Measurements from ENCODE around the gene TGFBR2. TPM values are rescaled to one million over a fixed set of nuclear protein-coding genes. Genes with fewer than 3 reads are reported as not detected.

TGFBR2 gene
- total and polyA plus RNA-seq, 2 of the 13 experiments (the other 11 are each of a cell fraction or from before 2014, with no cell fraction given), result 82.2 to 187 TPM

DNA sequence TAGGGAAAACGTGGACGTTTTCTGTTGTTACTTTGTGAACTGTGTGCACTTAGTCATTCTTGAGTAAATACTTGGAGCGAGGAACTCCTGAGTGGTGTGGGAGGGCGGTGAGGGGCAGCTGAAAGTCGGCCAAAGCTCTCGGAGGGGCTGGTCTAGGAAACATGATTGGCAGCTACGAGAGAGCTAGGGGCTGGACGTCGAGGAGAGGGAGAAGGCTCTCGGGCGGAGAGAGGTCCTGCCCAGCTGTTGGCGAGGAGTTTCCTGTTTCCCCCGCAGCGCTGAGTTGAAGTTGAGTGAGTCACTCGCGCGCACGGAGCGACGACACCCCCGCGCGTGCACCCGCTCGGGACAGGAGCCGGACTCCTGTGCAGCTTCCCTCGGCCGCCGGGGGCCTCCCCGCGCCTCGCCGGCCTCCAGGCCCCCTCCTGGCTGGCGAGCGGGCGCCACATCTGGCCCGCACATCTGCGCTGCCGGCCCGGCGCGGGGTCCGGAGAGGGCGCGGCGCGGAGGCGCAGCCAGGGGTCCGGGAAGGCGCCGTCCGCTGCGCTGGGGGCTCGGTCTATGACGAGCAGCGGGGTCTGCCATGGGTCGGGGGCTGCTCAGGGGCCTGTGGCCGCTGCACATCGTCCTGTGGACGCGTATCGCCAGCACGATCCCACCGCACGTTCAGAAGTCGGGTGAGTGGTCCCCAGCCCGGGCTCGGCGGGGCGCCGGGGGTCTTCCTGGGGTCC lies at the start of gene TGFBR2 (continued):
- TF ChIP-seq, protein P1, sequence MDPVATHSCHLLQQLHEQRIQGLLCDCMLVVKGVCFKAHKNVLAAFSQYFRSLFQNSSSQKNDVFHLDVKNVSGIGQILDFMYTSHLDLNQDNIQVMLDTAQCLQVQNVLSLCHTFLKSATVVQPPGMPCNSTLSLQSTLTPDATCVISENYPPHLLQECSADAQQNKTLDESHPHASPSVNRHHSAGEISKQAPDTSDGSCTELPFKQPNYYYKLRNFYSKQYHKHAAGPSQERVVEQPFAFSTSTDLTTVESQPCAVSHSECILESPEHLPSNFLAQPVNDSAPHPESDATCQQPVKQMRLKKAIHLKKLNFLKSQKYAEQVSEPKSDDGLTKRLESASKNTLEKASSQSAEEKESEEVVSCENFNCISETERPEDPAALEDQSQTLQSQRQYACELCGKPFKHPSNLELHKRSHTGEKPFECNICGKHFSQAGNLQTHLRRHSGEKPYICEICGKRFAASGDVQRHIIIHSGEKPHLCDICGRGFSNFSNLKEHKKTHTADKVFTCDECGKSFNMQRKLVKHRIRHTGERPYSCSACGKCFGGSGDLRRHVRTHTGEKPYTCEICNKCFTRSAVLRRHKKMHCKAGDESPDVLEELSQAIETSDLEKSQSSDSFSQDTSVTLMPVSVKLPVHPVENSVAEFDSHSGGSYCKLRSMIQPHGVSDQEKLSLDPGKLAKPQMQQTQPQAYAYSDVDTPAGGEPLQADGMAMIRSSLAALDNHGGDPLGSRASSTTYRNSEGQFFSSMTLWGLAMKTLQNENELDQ (CRISPR knock-in tag; IDR thresholded peaks at IDR 0.05; ENCODE audit: borderline replicate concordance), result no peak
- no peak for TF ChIP-seq HNRNPL (IDR thresholded peaks at IDR 0.05; ENCODE audit: low read depth, low read length)
- no peak for TF ChIP-seq ZSCAN12 (CRISPR knock-in tag; IDR thresholded peaks at IDR 0.05)
- TF ChIP-seq ZNF484 (CRISPR knock-in tag; IDR thresholded peaks at IDR 0.05; ENCODE audit: borderline replicate concordance, low read depth), result no peak; the same call in 1 of the 2 replicates
- TF ChIP-seq ZNF674 (CRISPR knock-in tag; IDR thresholded peaks at IDR 0.05; ENCODE audit: low read depth), result 0 out of 2 replicates have a peak, but pooled peaks have one; percentile 73
- TF ChIP-seq, protein P2, sequence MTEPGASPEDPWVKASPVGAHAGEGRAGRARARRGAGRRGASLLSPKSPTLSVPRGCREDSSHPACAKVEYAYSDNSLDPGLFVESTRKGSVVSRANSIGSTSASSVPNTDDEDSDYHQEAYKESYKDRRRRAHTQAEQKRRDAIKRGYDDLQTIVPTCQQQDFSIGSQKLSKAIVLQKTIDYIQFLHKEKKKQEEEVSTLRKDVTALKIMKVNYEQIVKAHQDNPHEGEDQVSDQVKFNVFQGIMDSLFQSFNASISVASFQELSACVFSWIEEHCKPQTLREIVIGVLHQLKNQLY (CRISPR knock-in tag; IDR thresholded peaks at IDR 0.05), result 0 out of 2 replicates have a peak, but pooled peaks have one; percentile 33
- TF ChIP-seq, protein P3, sequence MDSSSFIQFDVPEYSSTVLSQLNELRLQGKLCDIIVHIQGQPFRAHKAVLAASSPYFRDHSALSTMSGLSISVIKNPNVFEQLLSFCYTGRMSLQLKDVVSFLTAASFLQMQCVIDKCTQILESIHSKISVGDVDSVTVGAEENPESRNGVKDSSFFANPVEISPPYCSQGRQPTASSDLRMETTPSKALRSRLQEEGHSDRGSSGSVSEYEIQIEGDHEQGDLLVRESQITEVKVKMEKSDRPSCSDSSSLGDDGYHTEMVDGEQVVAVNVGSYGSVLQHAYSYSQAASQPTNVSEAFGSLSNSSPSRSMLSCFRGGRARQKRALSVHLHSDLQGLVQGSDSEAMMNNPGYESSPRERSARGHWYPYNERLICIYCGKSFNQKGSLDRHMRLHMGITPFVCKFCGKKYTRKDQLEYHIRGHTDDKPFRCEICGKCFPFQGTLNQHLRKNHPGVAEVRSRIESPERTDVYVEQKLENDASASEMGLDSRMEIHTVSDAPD (CRISPR knock-in tag; IDR thresholded peaks at IDR 0.05), result 0 out of 2 replicates have a peak, but pooled peaks have one; percentile 32
- TF ChIP-seq, protein P4, sequence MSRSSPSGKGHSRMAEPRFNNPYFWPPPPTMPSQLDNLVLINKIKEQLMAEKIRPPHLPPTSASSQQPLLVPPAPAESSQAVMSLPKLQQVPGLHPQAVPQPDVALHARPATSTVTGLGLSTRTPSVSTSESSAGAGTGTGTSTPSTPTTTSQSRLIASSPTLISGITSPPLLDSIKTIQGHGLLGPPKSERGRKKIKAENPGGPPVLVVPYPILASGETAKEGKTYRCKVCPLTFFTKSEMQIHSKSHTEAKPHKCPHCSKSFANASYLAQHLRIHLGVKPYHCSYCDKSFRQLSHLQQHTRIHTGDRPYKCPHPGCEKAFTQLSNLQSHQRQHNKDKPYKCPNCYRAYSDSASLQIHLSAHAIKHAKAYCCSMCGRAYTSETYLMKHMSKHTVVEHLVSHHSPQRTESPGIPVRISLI (CRISPR knock-in tag; IDR thresholded peaks at IDR 0.05; ENCODE audit: borderline replicate concordance), result 0 out of 2 replicates have a peak, but pooled peaks have one; percentile 42
- TF ChIP-seq ZNF121 (CRISPR knock-in tag; IDR thresholded peaks at IDR 0.05), result no peak
- peak; percentile 61; the same call in 1 of the 2 replicates for TF ChIP-seq ARNTL (CRISPR knock-in tag; IDR thresholded peaks at IDR 0.05)
- no peak for TF ChIP-seq TSC22D2 (CRISPR knock-in tag; IDR thresholded peaks at IDR 0.05; ENCODE audit: borderline replicate concordance)
- peak; percentile 79 for TF ChIP-seq IRX3 (CRISPR knock-in tag; IDR thresholded peaks at IDR 0.05; ENCODE audit: borderline replicate concordance, low read depth)
- no peak for TF ChIP-seq ZNF781 (CRISPR knock-in tag; IDR thresholded peaks at IDR 0.05; ENCODE audit: borderline replicate concordance, not compliant biosample characterization)
- TF ChIP-seq, protein P5, sequence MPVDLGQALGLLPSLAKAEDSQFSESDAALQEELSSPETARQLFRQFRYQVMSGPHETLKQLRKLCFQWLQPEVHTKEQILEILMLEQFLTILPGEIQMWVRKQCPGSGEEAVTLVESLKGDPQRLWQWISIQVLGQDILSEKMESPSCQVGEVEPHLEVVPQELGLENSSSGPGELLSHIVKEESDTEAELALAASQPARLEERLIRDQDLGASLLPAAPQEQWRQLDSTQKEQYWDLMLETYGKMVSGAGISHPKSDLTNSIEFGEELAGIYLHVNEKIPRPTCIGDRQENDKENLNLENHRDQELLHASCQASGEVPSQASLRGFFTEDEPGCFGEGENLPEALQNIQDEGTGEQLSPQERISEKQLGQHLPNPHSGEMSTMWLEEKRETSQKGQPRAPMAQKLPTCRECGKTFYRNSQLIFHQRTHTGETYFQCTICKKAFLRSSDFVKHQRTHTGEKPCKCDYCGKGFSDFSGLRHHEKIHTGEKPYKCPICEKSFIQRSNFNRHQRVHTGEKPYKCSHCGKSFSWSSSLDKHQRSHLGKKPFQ (CRISPR knock-in tag; IDR thresholded peaks at IDR 0.05; ENCODE audit: insufficient replicate concordance), result peak; percentile 15
- TF ChIP-seq MTA1 (CRISPR knock-in tag; IDR thresholded peaks at IDR 0.05; ENCODE audit: borderline replicate concordance), result peak; percentile 87
- TF ChIP-seq THYN1 (CRISPR knock-in tag; IDR thresholded peaks at IDR 0.05; ENCODE audit: borderline replicate concordance, low read depth), result no peak
- TF ChIP-seq SP2 (CRISPR knock-in tag; IDR thresholded peaks at IDR 0.05), result 0 out of 2 replicates have a peak, but pooled peaks have one; percentile 56
- peak; percentile 66 for TF ChIP-seq MYC (CRISPR knock-in tag; IDR thresholded peaks at IDR 0.05; ENCODE audit: borderline replicate concordance)
- no peak for TF ChIP-seq ARNT (IDR thresholded peaks at IDR 0.05)

Measured in HepG2 (cell line).